Epidermal melanocyte (primary cell): ENCODE measurements around the gene IRF2BP2.

Experiments
- DNase-seq: peaks from one replicate; pipeline ENCODE4 v3.0.0; 2011; ENCODE audit warnings: low spot score; ENCODE audit not compliant: insufficient read length

The IRF2BP2 gene

GRCh38 chr1:234584420-234584805, 25.6 kb downstream of the IRF2BP2 start:
- no peak for DNase-seq

DNA sequence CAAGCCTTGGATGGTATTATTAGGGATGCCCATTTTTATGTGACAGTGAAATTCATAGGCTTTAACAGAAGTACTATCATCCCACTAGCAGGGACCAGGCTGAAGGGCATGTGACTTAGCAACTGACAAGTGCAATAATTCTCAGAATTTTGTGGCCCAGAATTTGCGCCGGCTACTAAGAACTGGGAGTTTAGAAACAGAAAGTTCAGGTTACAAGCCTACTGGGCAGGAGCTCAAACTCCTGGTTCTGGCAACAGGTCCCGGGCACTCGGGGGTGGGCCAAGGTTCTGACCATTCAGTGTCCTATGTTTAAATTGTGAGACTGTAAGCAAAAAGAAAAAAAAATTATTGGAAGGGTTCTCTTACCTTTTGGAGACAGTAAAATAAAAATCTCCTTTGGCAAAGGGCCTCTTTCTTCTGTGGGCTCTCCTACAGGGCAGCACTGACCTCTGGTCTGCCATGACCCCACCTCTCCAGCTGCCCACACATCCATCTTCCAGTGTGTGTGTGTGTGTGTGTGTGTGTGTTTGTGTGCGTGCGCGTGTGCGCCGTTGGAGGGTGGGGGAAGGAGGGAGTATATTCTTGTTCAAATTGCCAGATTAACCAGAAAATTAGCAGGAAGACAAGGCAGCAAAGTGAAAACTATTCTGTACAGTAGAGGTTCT, 26.1 kb downstream of the IRF2BP2 start:
- DNase-seq = no peak

DNA sequence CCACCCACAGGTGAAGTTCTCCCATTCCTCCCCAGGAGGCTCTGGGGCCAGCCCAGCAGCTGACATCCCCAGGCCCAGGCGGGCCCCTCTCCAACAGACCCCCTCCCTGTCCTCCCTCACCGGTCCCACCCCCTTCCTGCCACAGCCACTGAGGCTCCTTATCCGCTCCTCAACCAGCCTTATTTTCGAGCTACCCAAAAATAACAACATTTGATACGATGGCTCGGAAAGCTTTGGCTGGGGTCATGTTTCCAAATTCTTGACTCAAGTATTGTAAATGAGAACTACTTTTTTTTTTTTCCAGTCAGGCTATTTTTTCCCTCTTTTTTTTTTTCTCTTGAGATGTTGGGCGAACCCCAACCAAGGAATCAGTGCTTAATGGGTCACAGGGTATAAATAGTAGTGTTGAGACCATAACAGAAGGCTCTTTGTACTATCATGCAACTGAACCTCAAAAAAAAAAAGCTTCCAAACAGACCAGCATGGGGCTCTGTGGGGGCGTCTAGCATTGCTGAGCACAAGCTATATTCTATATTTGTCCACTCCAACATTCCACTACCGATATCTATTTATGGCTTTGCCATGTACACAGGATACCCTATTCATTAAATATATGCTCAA, 27.2 kb downstream of the IRF2BP2 start:
- DNase-seq = peak; percentile 50

GRCh38 chr1:234582186-234582585, 27.8 kb downstream of the IRF2BP2 start:
- DNase-seq = no peak

DNA sequence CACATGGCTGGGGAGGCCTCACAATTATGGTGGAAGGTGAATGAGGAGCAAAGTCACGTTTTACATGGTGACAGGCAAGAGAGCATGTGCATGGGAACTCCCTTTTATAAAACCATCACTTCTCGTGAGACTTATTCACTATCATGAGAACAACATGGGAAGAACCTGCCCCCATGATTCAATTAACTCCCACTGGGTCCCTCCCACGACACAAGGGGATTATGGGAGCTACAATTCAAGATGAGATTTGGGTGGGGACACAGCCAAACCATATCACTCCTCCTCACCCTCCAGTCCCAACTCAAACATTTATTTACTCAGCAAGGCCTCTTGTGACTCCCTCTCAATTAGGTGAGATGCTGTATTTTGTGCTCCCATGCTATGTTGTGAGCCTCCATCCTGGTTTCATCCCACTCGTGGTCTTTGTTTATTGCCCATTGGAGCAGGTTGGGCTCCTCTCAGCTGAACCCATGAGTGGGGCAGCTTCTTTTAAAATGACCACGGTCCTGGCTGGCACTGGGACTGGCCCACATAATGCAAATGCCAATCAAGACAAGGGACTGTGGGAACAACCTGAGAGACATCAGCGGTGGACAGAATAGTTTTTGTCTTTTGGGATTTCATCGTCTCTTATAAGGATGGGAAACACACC, 28.8 kb downstream of the IRF2BP2 start:
- DNase-seq = no peak

GRCh38 chr1:234579967-234580366, 30.0 kb downstream of the IRF2BP2 start:
- DNase-seq = no peak

- DNase-seq = no peak
Observed at GRCh38 chr1:234578735-234579134, 31.2 kb downstream of the IRF2BP2 start.

- no peak for DNase-seq
Observed at GRCh38 chr1:234578087-234578486, 31.9 kb downstream of the IRF2BP2 start.

DNA sequence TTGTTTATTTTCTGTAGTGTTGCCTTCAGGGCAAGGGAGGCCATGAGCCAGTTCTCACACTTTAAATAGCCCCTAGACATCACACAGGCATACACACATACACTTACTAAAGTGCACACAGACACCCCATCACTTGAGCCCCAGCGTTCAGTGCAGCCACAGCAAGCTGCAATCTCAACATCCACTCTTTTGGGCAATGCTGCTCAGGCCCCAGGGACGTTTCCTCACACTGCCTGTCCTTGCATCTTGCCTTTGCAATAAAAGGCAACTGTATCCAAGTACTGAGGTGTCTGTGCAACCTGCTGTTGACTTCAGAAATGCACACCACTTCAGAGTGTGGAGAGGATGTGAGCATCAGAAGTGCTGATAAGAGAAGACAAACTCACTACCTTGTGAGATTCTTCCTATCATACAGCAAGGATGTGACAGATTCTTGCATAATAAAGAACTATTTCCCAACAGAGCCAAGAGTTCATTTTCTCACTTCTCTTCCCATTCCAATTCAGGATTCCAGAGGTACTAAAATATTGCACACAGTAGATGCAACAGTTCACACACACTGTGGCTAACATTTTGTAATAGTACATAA, 36.2 kb downstream of the IRF2BP2 start:
- no peak for DNase-seq

DNA sequence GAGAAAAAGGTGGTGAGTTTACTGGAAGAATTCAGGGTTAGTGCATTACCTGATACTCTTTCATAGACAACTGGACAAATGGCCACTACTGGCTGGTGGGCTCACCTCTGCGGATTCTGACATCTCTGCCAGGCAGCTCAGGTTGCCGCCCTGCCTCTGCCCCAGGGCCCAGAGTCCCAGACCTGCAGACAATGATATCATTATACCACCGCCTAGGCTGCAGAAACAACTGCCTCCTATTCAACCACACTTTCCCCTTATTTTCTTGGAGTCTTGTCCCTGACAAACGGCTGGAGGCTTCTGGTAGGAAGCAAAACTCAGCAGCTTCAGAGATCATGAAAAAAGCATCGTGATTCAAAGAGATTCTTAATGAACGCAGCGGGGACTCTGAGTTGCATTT, 37.0 kb downstream of the IRF2BP2 start:
- DNase-seq = no peak

GRCh38 chr1:234571702-234572101, 38.3 kb downstream of the IRF2BP2 start:
- no peak for DNase-seq

GRCh38 chr1:234570329-234571120, 39.5 kb downstream of the IRF2BP2 start:
- no peak for DNase-seq

GRCh38 chr1:234568345-234568744, 41.6 kb downstream of the IRF2BP2 start:
- DNase-seq = no peak

DNA sequence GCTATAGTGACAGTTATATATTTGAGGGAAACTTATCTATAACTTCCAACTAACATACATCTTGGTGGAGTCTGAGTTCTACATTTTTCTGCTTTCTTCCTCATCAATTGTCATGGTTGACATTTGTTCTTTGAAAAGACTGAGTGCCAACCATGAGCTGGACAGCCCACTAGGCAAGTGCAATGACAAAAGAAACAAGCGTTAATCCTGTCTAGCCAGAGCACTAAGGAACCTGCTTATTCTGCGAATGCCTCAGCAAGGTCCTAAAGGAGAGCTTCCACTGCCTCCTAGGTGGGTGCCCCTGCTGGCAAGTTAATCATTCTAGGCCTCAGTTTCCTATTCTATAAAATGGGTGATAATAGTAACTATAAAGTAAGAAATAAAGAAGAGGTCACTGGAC, 44.8 kb downstream of the IRF2BP2 start:
- no peak for DNase-seq

- no peak for DNase-seq
Observed at GRCh38 chr1:234564035-234565029, 45.6 kb downstream of the IRF2BP2 start.

- no peak for DNase-seq
Observed at GRCh38 chr1:234562334-234562733, 47.6 kb downstream of the IRF2BP2 start.

- no peak for DNase-seq
Observed at GRCh38 chr1:234561319-234561718, 48.7 kb downstream of the IRF2BP2 start.

DNA sequence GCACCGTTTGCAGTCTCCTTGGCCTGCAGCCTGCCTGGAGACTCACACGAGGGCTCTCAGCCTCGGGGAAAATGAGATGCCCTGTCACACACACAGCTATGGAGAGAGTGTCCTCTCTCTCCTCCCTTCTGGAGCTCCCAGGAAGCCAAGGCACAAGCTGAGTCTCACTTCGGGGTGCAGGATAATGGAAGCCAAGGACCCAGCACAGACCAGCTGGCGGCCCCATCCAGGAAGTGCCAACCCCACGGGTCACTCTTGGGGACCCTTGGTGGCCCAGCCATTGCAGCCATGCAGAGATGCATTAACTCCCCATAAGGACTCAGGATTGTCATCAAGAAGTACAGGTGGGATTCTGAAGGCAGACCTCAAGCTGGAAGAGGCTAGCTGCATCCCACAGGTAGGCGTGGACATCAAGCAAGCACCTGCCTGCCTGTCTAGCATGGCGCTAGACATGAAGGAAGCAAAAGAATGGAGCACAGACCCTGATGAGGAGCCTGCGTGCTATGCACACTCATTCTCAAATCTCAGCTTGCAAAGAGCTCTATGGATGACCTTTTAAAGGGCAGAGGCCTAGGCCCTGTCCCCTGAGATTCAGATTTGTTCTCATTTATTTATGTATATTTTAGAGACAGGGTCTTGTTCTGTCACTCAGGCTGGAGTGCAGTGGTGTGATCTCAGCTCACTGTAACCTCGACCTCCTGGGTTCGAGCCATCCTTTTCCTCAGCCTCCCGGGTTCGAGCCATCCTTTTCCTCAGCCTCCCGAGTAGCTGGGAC, 49.9 kb downstream of the IRF2BP2 start:
- DNase-seq = no peak

GRCh38 chr1:234559152-234559901, 50.7 kb downstream of the IRF2BP2 start:
- DNase-seq = no peak
